ENCODE data around the gene SAPCD2. TPM values are rescaled to one million over a fixed set of nuclear protein-coding genes. Genes with fewer than 3 reads are reported as not detected.
"Not testable (repeated sequence)": the region's sequence is repeated elsewhere in the genome, so short reads cannot be mapped to it uniquely, and the experiment has no call there.

Gene SAPCD2
- total and polyA plus RNA-seq, 4 donors: 5.0 to 19.0 (median 15.5) TPM

- Histone ChIP-seq H3K9me3 (ENCODE audit: control insufficient read depth, insufficient read depth, low read length) (no peaks in the 10 kb centered on the region), H3K27ac (ENCODE audit: low read depth, low read length) (no peak overlapping the region), H3K27me3 (ENCODE audit: control insufficient read depth, insufficient read depth, low read length) (peaks cover 6% of the 10 kb centered on the region), H3K4me3 (ENCODE audit: low read depth, low read length) (no peak overlapping the region), H3K36me3 (ENCODE audit: control insufficient read depth, insufficient read depth, low read length) (peaks cover 42% of the 10 kb centered on the region), H3K4me1 (ENCODE audit: control insufficient read depth, insufficient read depth, low read length) (peaks cover 48% of the 10 kb centered on the region)
- no peak for DNase-seq (ENCODE audit: low read depth in 4 of 6, low spot score in 6 of 6)
- WGBS (ENCODE audit: insufficient coverage): 96% methylated on average over 26 of the region's 26 CpGs
Observed at GRCh38 chr9:137066096-137066861, 4.1 kb downstream of the SAPCD2 start.

GRCh38 chr9:137065336-137065967 lies 4.9 kb downstream of the SAPCD2 start:
- Histone ChIP-seq H3K27ac (ENCODE audit: low read depth, low read length) (no peak overlapping the region), H3K27me3 (ENCODE audit: control insufficient read depth, insufficient read depth, low read length) (peaks cover 4% of the 10 kb centered on the region), H3K4me3 (ENCODE audit: low read depth, low read length) (no peak overlapping the region)

GRCh38 chr9:137064880-137065164 lies 5.5 kb downstream of the SAPCD2 start:
- H3K27ac ChIP-seq (ENCODE audit: low read depth, low read length): no peak overlapping the region
- H3K9me3 ChIP-seq (ENCODE audit: control insufficient read depth, insufficient read depth, low read length): no peaks in the 10 kb centered on the region
- no peak overlapping the region for H3K4me3 ChIP-seq (ENCODE audit: low read depth, low read length)
- H3K4me1 ChIP-seq (ENCODE audit: control insufficient read depth, insufficient read depth, low read length): peaks cover 39% of the 10 kb centered on the region
- peaks cover 42% of the 10 kb centered on the region for H3K36me3 ChIP-seq (ENCODE audit: control insufficient read depth, insufficient read depth, low read length)
- DNase-seq (ENCODE audit: low read depth in 4 of 6, low spot score in 6 of 6): no peak
- 89% methylated on average over 12 of the region's 12 CpGs for WGBS (ENCODE audit: insufficient coverage)
- peaks cover 4% of the 10 kb centered on the region for H3K27me3 ChIP-seq (ENCODE audit: control insufficient read depth, insufficient read depth, low read length)

More at GRCh38 chr9:137065336-137065967, 4.9 kb downstream of the SAPCD2 start:
- Histone ChIP-seq H3K4me1 (ENCODE audit: control insufficient read depth, insufficient read depth, low read length) (peaks cover 40% of the 10 kb centered on the region), H3K36me3 (ENCODE audit: control insufficient read depth, insufficient read depth, low read length) (peaks cover 42% of the 10 kb centered on the region), H3K9me3 (ENCODE audit: control insufficient read depth, insufficient read depth, low read length) (no peaks in the 10 kb centered on the region)
- DNase-seq (ENCODE audit: low read depth in 4 of 6, low spot score in 6 of 6): no peak
- 93% methylated on average over 23 of the region's 23 CpGs for WGBS (ENCODE audit: insufficient coverage)

GRCh38 chr9:137064027-137064879 lies 6.1 kb downstream of the SAPCD2 start:
- H3K9me3 ChIP-seq (ENCODE audit: control insufficient read depth, insufficient read depth, low read length): no peaks in the 10 kb centered on the region
- H3K27me3 ChIP-seq (ENCODE audit: control insufficient read depth, insufficient read depth, low read length): peaks cover under 1% of the 10 kb centered on the region
- H3K4me3 ChIP-seq (ENCODE audit: low read depth, low read length): no peak overlapping the region
- DNase-seq (ENCODE audit: low read depth in 4 of 6, low spot score in 6 of 6): peak in 2 of 6 donors; percentile 66 to 75
- peaks cover 42% of the 10 kb centered on the region for H3K36me3 ChIP-seq (ENCODE audit: control insufficient read depth, insufficient read depth, low read length)
- peaks cover 34% of the 10 kb centered on the region for H3K4me1 ChIP-seq (ENCODE audit: control insufficient read depth, insufficient read depth, low read length)
- H3K27ac ChIP-seq (ENCODE audit: low read depth, low read length): no peak overlapping the region
- WGBS (ENCODE audit: insufficient coverage): 52% methylated on average over 54 of the region's 55 CpGs

- peaks cover 27% of the 10 kb centered on the region for H3K4me1 ChIP-seq (ENCODE audit: control insufficient read depth, insufficient read depth, low read length)
- no peak overlapping the region for H3K4me3 ChIP-seq (ENCODE audit: low read depth, low read length)
- 78% methylated on average over 19 of the region's 26 CpGs for WGBS (ENCODE audit: insufficient coverage)
- H3K9me3 ChIP-seq (ENCODE audit: control insufficient read depth, insufficient read depth, low read length): no peaks in the 10 kb centered on the region
- H3K27ac ChIP-seq (ENCODE audit: low read depth, low read length): no peak overlapping the region
- H3K36me3 ChIP-seq (ENCODE audit: control insufficient read depth, insufficient read depth, low read length): peaks cover 42% of the 10 kb centered on the region
- H3K27me3 ChIP-seq (ENCODE audit: control insufficient read depth, insufficient read depth, low read length): no peaks in the 10 kb centered on the region
- no peak for DNase-seq (ENCODE audit: low read depth in 4 of 6, low spot score in 6 of 6)
Observed at GRCh38 chr9:137063311-137064026, 6.9 kb downstream of the SAPCD2 start.

- not testable (repeated sequence) for H3K9me3 ChIP-seq (ENCODE audit: control insufficient read depth, insufficient read depth, low read length); H3K27me3 ChIP-seq (ENCODE audit: control insufficient read depth, insufficient read depth, low read length); DNase-seq (ENCODE audit: low read depth in 4 of 6, low spot score in 6 of 6); H3K27ac ChIP-seq (ENCODE audit: low read depth, low read length); H3K4me3 ChIP-seq (ENCODE audit: low read depth, low read length)
- WGBS (ENCODE audit: insufficient coverage): 77% methylated on average over 4 of the region's 9 CpGs
- Histone ChIP-seq H3K36me3 (ENCODE audit: control insufficient read depth, insufficient read depth, low read length) (peaks cover 37% of the 10 kb centered on the region), H3K4me1 (ENCODE audit: control insufficient read depth, insufficient read depth, low read length) (peaks cover 24% of the 10 kb centered on the region)
Observed at GRCh38 chr9:137062798-137063197, 7.6 kb downstream of the SAPCD2 start.

- Histone ChIP-seq H3K4me1 (ENCODE audit: control insufficient read depth, insufficient read depth, low read length) (peaks cover 27% of the 10 kb centered on the region), H3K27ac (ENCODE audit: low read depth, low read length) (no peak overlapping the region), H3K4me3 (ENCODE audit: low read depth, low read length) (no peak overlapping the region), H3K27me3 (ENCODE audit: control insufficient read depth, insufficient read depth, low read length) (no peaks in the 10 kb centered on the region), H3K36me3 (ENCODE audit: control insufficient read depth, insufficient read depth, low read length) (peaks cover 36% of the 10 kb centered on the region), H3K9me3 (ENCODE audit: control insufficient read depth, insufficient read depth, low read length) (no peaks in the 10 kb centered on the region)
- WGBS (ENCODE audit: insufficient coverage): 88% methylated on average over 12 of the region's 15 CpGs
- no peak for DNase-seq (ENCODE audit: low read depth in 4 of 6, low spot score in 6 of 6)
Observed at GRCh38 chr9:137062384-137062783, 8.0 kb downstream of the SAPCD2 start.

- Histone ChIP-seq H3K27me3 (ENCODE audit: control insufficient read depth, insufficient read depth, low read length) (peaks cover 12% of the 10 kb centered on the region), H3K27ac (ENCODE audit: low read depth, low read length) (no peak overlapping the region), H3K9me3 (ENCODE audit: control insufficient read depth, insufficient read depth, low read length) (no peaks in the 10 kb centered on the region), H3K36me3 (ENCODE audit: control insufficient read depth, insufficient read depth, low read length) (peaks cover 17% of the 10 kb centered on the region), H3K4me1 (ENCODE audit: control insufficient read depth, insufficient read depth, low read length) (peaks cover 53% of the 10 kb centered on the region), H3K4me3 (ENCODE audit: low read depth, low read length) (no peak overlapping the region)
- 82% methylated on average over 7 of the region's 9 CpGs for WGBS (ENCODE audit: insufficient coverage)
- DNase-seq (ENCODE audit: low read depth in 4 of 6, low spot score in 6 of 6): no peak
Observed at GRCh38 chr9:137058521-137059234, 11.7 kb downstream of the SAPCD2 start.

GRCh38 chr9:137057545-137057944 lies 12.8 kb downstream of the SAPCD2 start:
- Histone ChIP-seq H3K9me3 (ENCODE audit: control insufficient read depth, insufficient read depth, low read length) (no peaks in the 10 kb centered on the region), H3K4me1 (ENCODE audit: control insufficient read depth, insufficient read depth, low read length) (peaks cover 55% of the 10 kb centered on the region), H3K36me3 (ENCODE audit: control insufficient read depth, insufficient read depth, low read length) (peaks cover 7% of the 10 kb centered on the region), H3K27ac (ENCODE audit: low read depth, low read length) (no peak overlapping the region), H3K4me3 (ENCODE audit: low read depth, low read length) (no peak overlapping the region), H3K27me3 (ENCODE audit: control insufficient read depth, insufficient read depth, low read length) (peaks cover 22% of the 10 kb centered on the region)
- WGBS (ENCODE audit: insufficient coverage): 41% methylated on average over 12 of the region's 16 CpGs
- no peak for DNase-seq (ENCODE audit: low read depth in 4 of 6, low spot score in 6 of 6)

All from spinal cord (tissue), 10 donors.